Keratinocyte (primary cell): ENCODE data around the gene CCDC170. TPM values are rescaled to one million over a fixed set of nuclear protein-coding genes. Genes with fewer than 3 reads are reported as not detected.

ENCODE experiments used
- DNase-seq: peaks from one replicate; pipeline ENCODE4 v3.0.0-alpha.2; 2011; ENCODE audit warnings: low read depth, missing footprints, low spot score
- FAIRE-seq: peaks from 2 replicates; lab custom pipeline; 2011; peaks lifted over from hg19 to GRCh38; lab: Jason Lieb, UNC
- H2AFZ ChIP-seq: 2 replicates; pipeline ENCODE4 v1.6.0; 2012; ENCODE audit warnings: low read length, control low read depth, inconsistent platforms; ENCODE audit not compliant: control insufficient read depth
- H3K27ac ChIP-seq: 2 replicates; pipeline ENCODE4 v1.5.1; 2011; ENCODE audit warnings: low read length; ENCODE audit not compliant: control insufficient read depth, insufficient read depth
- H3K27me3 ChIP-seq: 3 replicates; pipeline ENCODE4 v1.6.0; 2011; ENCODE audit warnings: low read length; ENCODE audit not compliant: control insufficient read depth, insufficient read depth; ENCODE audit errors: extremely low read depth
- H3K36me3 ChIP-seq, 2 experiments: 2 replicates in 1 of 2; 3 replicates in 1 of 2; pipeline ENCODE4 v1.5.1; 2011; ENCODE audit warnings: low read length in 2 of 2, mild to moderate bottlenecking in 1 of 2; ENCODE audit not compliant: control insufficient read depth in 2 of 2, insufficient read depth in 2 of 2; ENCODE audit errors: extremely low read depth in 1 of 2
- H3K4me1 ChIP-seq: 3 replicates; pipeline ENCODE4 v1.5.1; 2011; ENCODE audit warnings: low read length; ENCODE audit not compliant: control insufficient read depth, insufficient read depth; ENCODE audit errors: extremely low read depth
- H3K4me2 ChIP-seq: 3 replicates; pipeline ENCODE4 v1.6.0; 2011; ENCODE audit warnings: low read depth, low read length; ENCODE audit not compliant: control insufficient read depth, insufficient read depth; ENCODE audit errors: extremely low read depth
- H3K4me3 ChIP-seq, 3 experiments: fragments of 200-600 bp in 1 of 3; sonication (generic) in 1 of 3; 2 replicates in 2 of 3; 3 replicates in 1 of 3; pipeline ENCODE4 v1.5.1; 2011 to 2016; ENCODE audit warnings: low read length in 3 of 3, mild to moderate bottlenecking in 3 of 3, control low read depth in 2 of 3, inconsistent platforms in 1 of 3, low read depth in 1 of 3, mixed read lengths in 1 of 3, mixed run types in 1 of 3, moderate library complexity in 1 of 3; ENCODE audit not compliant: control insufficient read depth in 2 of 3, insufficient read depth in 2 of 3; ENCODE audit errors: extremely low read depth in 1 of 3
- H3K79me2 ChIP-seq: 2 replicates; pipeline ENCODE4 v1.6.0; 2012; ENCODE audit warnings: low read length; ENCODE audit not compliant: control insufficient read depth, insufficient read depth
- H3K9ac ChIP-seq: 3 replicates; pipeline ENCODE4 v1.6.0; 2011; ENCODE audit warnings: low read length; ENCODE audit not compliant: control insufficient read depth, insufficient read depth; ENCODE audit errors: extremely low read depth
- H3K9me1 ChIP-seq: 3 replicates; pipeline ENCODE4 v1.6.0; 2011; ENCODE audit warnings: low read length; ENCODE audit not compliant: control insufficient read depth, insufficient read depth; ENCODE audit errors: extremely low read depth
- H3K9me3 ChIP-seq: 2 replicates; pipeline ENCODE4 v1.5.1; 2012; ENCODE audit warnings: low read depth, low read length; ENCODE audit not compliant: control insufficient read depth
- H4K20me1 ChIP-seq: 3 replicates; pipeline ENCODE4 v1.6.0; 2011; ENCODE audit warnings: low read length; ENCODE audit not compliant: control insufficient read depth, insufficient read depth; ENCODE audit errors: extremely low read depth
- CTCF ChIP-seq, 3 experiments: IDR thresholded peaks in 1 of 3; conservative IDR thresholded peaks in 1 of 3; optimal IDR thresholded peaks in 1 of 3; 2 replicates in 2 of 3; 3 replicates in 1 of 3; pipeline versions ENCODE3 to v1.5.1; 2011; ENCODE audit warnings: low read length in 3 of 3, mild to moderate bottlenecking in 3 of 3, moderate library complexity in 2 of 3, control low read depth in 1 of 3, inconsistent platforms in 1 of 3; ENCODE audit not compliant: insufficient read depth in 2 of 3; ENCODE audit errors: extremely low read depth in 1 of 3
- EZH2 ChIP-seq: IDR thresholded peaks from one replicate; pipeline ENCODE4 v1.6.1; 2012; ENCODE audit warnings: inconsistent platforms, mild to moderate bottlenecking, low read length, moderate library complexity
- dilution Hi-C: fragments of 300-500 bp; cut with MboI; formaldehyde crosslinking; loops from one replicate; pipeline ENCODE4 v1.7.0; 2020; ENCODE audit warnings: low sequenced_read_pairs; ENCODE audit not compliant: extremely low pct_ligation_motif_present
- polyA plus RNA-seq, 5 experiments: library from polyadenylated mRNA; depleted of rRNA in 3 of 5; stranded (reverse) in 3 of 5; stranded (forward) in 1 of 5; unstranded in 1 of 5; fragments of >200 nt; gene quantifications; 1 replicate in 1 of 5; 2 replicates in 3 of 5; 3 replicates in 1 of 5; pipeline versions ENCODE4 v1.2.1 to v1.2.3, GENCODE V29; 2011 to 2012; ENCODE audit warnings: missing spikeins in 2 of 5, low read depth in 1 of 5, low replicate concordance in 1 of 5

Gene CCDC170
- polyA plus RNA-seq, 1 donor (not counting 4 experiments of a cell fraction or from before 2014, with no cell fraction given), result 0.10 TPM

- DNase-seq (no peak), FAIRE-seq (no peak)
Measured at GRCh38 chr6:151647976-151648639, 154.3 kb downstream of the CCDC170 start.

GRCh38 chr6:151649835-151650234 lies 156.0 kb downstream of the CCDC170 start:
- Histone ChIP-seq H3K9me3 (no peaks in the 10 kb centered on the region), H3K4me1 (peaks cover 6% of the 10 kb centered on the region), H3K79me2 (no peaks in the 10 kb centered on the region), H3K36me3 (no peaks in the 10 kb centered on the region), H3K27ac (no peak overlapping the region), H4K20me1 (no peaks in the 10 kb centered on the region), H3K27me3 (no peaks in the 10 kb centered on the region), H3K9me1 (no peaks in the 10 kb centered on the region), H2AFZ (no peak overlapping the region), H3K9ac (no peak overlapping the region), H3K4me2 (no peak overlapping the region), H3K4me3 (no peak overlapping the region)
- TF ChIP-seq CTCF (optimal IDR thresholded peaks at IDR 0.05 in 1 of 3, IDR thresholded peaks at IDR 0.05 in 1 of 3, conservative IDR thresholded peaks at IDR 0.05 in 1 of 3; ENCODE audit: extremely low read depth in 1 of 3, insufficient read depth in 2 of 3, low read length in 3 of 3) (no peak), EZH2 (no peak)
- dilution Hi-C loops, result no loop called here
- DNase-seq (no peak), FAIRE-seq (no peak)

More at GRCh38 chr6:151647976-151648639, 154.3 kb downstream of the CCDC170 start:
- Histone ChIP-seq H3K27me3 (no peaks in the 10 kb centered on the region), H3K4me1 (peaks cover 6% of the 10 kb centered on the region), H3K79me2 (no peaks in the 10 kb centered on the region), H3K9me3 (no peaks in the 10 kb centered on the region), H4K20me1 (no peaks in the 10 kb centered on the region), H3K36me3 (no peaks in the 10 kb centered on the region), H2AFZ (no peak overlapping the region), H3K27ac (no peak overlapping the region), H3K4me2 (no peak overlapping the region), H3K4me3 (no peak overlapping the region), H3K9ac (no peak overlapping the region), H3K9me1 (no peaks in the 10 kb centered on the region)
- TF ChIP-seq CTCF (optimal IDR thresholded peaks at IDR 0.05 in 1 of 3, IDR thresholded peaks at IDR 0.05 in 1 of 3, conservative IDR thresholded peaks at IDR 0.05 in 1 of 3; ENCODE audit: extremely low read depth in 1 of 3, insufficient read depth in 2 of 3, low read length in 3 of 3), result peak in 2 of 3 experiments; percentile 26 to 36
- no peak for TF ChIP-seq EZH2
- dilution Hi-C loops, result no loop called here
